ENCODE results near the gene RFPL4AL1. TPM values are rescaled to one million over a fixed set of nuclear protein-coding genes. Genes with fewer than 3 reads are reported as not detected.
"Not testable (repeated sequence)": the region's sequence is repeated elsewhere in the genome, so short reads cannot be mapped to it uniquely, and the experiment has no call there.

Gene RFPL4AL1
- total RNA-seq, 4 donors from 2014 or later: not detected

GRCh38 chr19:55750715-55751114, 18.2 kb upstream of the RFPL4AL1 start:
- TF ChIP-seq POLR2A (IDR thresholded peaks at IDR 0.05) (no peak), EP300 (IDR thresholded peaks at IDR 0.05) (no peak), POLR2AphosphoS5 (IDR thresholded peaks at IDR 0.05) (no peak)
- ATAC-seq: no peak
- H3K4me1 ChIP-seq: no peaks in the 10 kb centered on the region
- H3K36me3 ChIP-seq: no peaks in the 10 kb centered on the region
- H3K27ac ChIP-seq: no peak overlapping the region
- WGBS, 2 donors (ENCODE audit: low coverage in 1 of 2): 87 to 93% methylated on average over 3 to 5 of the region's 6 CpGs
- H3K27me3 ChIP-seq: peaks cover 3% of the 10 kb centered on the region
- H3K4me3 ChIP-seq: no peak overlapping the region
- no peaks in the 10 kb centered on the region for H3K9me3 ChIP-seq

GRCh38 chr19:55753401-55753800, 15.5 kb upstream of the RFPL4AL1 start:
- H3K9me3 ChIP-seq: no peaks in the 10 kb centered on the region
- H3K27ac ChIP-seq: no peak overlapping the region
- TF ChIP-seq EP300 (IDR thresholded peaks at IDR 0.05) (no peak), POLR2AphosphoS5 (IDR thresholded peaks at IDR 0.05) (no peak), POLR2A (IDR thresholded peaks at IDR 0.05) (no peak), CTCF (IDR thresholded peaks at IDR 0.05) (no peak)
- H3K36me3 ChIP-seq: no peaks in the 10 kb centered on the region
- no peak for ATAC-seq
- H3K4me3 ChIP-seq: no peak overlapping the region
- 78 to 82% methylated on average over 1 to 3 of the region's 3 CpGs for WGBS, 2 donors (ENCODE audit: low coverage in 1 of 2)
- no peaks in the 10 kb centered on the region for H3K4me1 ChIP-seq
- peaks cover 15% of the 10 kb centered on the region for H3K27me3 ChIP-seq

- peaks cover 15% of the 10 kb centered on the region for H3K27me3 ChIP-seq
- ATAC-seq: not testable (repeated sequence)
- 79 to 80% methylated on average over 2 to 4 of the region's 4 CpGs for WGBS, 2 donors (ENCODE audit: low coverage in 1 of 2)
These were observed 12.1 kb upstream of the RFPL4AL1 start for GRCh38 chr19:55756808-55757207.

GRCh38 chr19:55758797-55759196, 10.1 kb upstream of the RFPL4AL1 start, which contains the start of gene RFPL4A:
TSS of gene RFPL4A (plus strand) at chr19:55759097. CDS start at chr19:55761801, 2,704 bp downstream.
- WGBS, 2 donors (ENCODE audit: low coverage in 1 of 2): 77 to 87% methylated on average over 3 of the region's 3 CpGs
- H3K9me3 ChIP-seq, H3K4me3 ChIP-seq, ATAC-seq, H3K4me1 ChIP-seq, H3K27ac ChIP-seq, H3K36me3 ChIP-seq: not testable (repeated sequence)
- H3K27me3 ChIP-seq: peaks cover 15% of the 10 kb centered on the region

More at GRCh38 chr19:55756808-55757207, 12.1 kb upstream of the RFPL4AL1 start:
- H3K4me3 ChIP-seq, H3K9me3 ChIP-seq, H3K36me3 ChIP-seq, H3K27ac ChIP-seq, H3K4me1 ChIP-seq: not testable (repeated sequence)

GRCh38 chr19:55766466-55766865, 2.5 kb upstream of the RFPL4AL1 start:
- Histone ChIP-seq H3K9me3 (no peaks in the 10 kb centered on the region), H3K4me3 (no peak overlapping the region), H3K27me3 (no peaks in the 10 kb centered on the region), H3K27ac (no peak overlapping the region), H3K4me1 (no peaks in the 10 kb centered on the region), H3K36me3 (no peaks in the 10 kb centered on the region)
- 40 to 73% methylated on average over 6 to 7 of the region's 7 CpGs for WGBS, 2 donors (ENCODE audit: low coverage in 1 of 2)
- no peak for ATAC-seq
- TF ChIP-seq POLR2A (IDR thresholded peaks at IDR 0.05) (no peak), CTCF (IDR thresholded peaks at IDR 0.05) (no peak), POLR2AphosphoS5 (IDR thresholded peaks at IDR 0.05) (no peak), EP300 (IDR thresholded peaks at IDR 0.05) (no peak)

GRCh38 chr19:55769632-55770031, 714 bp downstream of the RFPL4AL1 start:
- not testable (repeated sequence) for ATAC-seq, H3K4me3 ChIP-seq, H3K36me3 ChIP-seq, H3K27ac ChIP-seq, H3K4me1 ChIP-seq, H3K9me3 ChIP-seq, H3K27me3 ChIP-seq
- WGBS, 2 donors (ENCODE audit: low coverage in 1 of 2): 38 to 57% methylated on average over 3 of the region's 3 CpGs

- Histone ChIP-seq H3K27ac (no peak overlapping the region), H3K27me3 (peaks cover 49% of the 10 kb centered on the region), H3K4me3 (no peak overlapping the region), H3K36me3 (no peaks in the 10 kb centered on the region), H3K4me1 (no peaks in the 10 kb centered on the region), H3K9me3 (no peaks in the 10 kb centered on the region)
- ATAC-seq: no peak
- TF ChIP-seq CTCF (IDR thresholded peaks at IDR 0.05) (no peak), EP300 (IDR thresholded peaks at IDR 0.05) (no peak), POLR2AphosphoS5 (IDR thresholded peaks at IDR 0.05) (no peak), POLR2A (IDR thresholded peaks at IDR 0.05) (no peak)
- 19% methylated on average over 5 of the region's 7 CpGs; no CpG with 5 or more reads in 1 of the 2 donors for WGBS, 2 donors (ENCODE audit: low coverage in 1 of 2)
These were observed 8.6 kb downstream of the RFPL4AL1 start for GRCh38 chr19:55777528-55777927.

Data from gastroesophageal sphincter (tissue), 4 donors.